Mesodermal cell (in vitro differentiated cells): Measurements from ENCODE around the gene KIFBP.
"Not testable (repeated sequence)": the region's sequence is repeated elsewhere in the genome, so short reads cannot be mapped to it uniquely, and the experiment has no call there.

Experiments used
- H3K27ac ChIP-seq: 2 replicates; pipeline ENCODE4 v1.7.0; 2013; ENCODE audit warnings: mild to moderate bottlenecking, low read depth, low read length, moderate library complexity; ENCODE audit not compliant: severe bottlenecking
- H3K36me3 ChIP-seq: 2 replicates; pipeline ENCODE4 v1.7.1; 2013; ENCODE audit warnings: mild to moderate bottlenecking, low read length, moderate library complexity; ENCODE audit not compliant: control insufficient read depth, insufficient read depth
- H3K4me1 ChIP-seq: one replicate; pipeline ENCODE4 v1.7.1; 2013; ENCODE audit warnings: mild to moderate bottlenecking, low read length; ENCODE audit not compliant: insufficient read depth, control insufficient read depth, poor library complexity, severe bottlenecking
- H3K4me3 ChIP-seq: 2 replicates; pipeline ENCODE4 v1.7.0; 2013; ENCODE audit warnings: low read length, control low read depth, mild to moderate bottlenecking; ENCODE audit not compliant: insufficient read depth, poor library complexity, severe bottlenecking; ENCODE audit errors: extremely low read depth
- H3K9me3 ChIP-seq: 2 replicates; pipeline ENCODE4 v1.7.1; 2013; ENCODE audit warnings: mild to moderate bottlenecking, low read length, moderate library complexity; ENCODE audit not compliant: control insufficient read depth
- WGBS, 2 experiments: methylation state at CpG; one replicate each; pipeline ENCODE4 v1.1.5; 2013; ENCODE audit warnings: missing lambda C conversion rate in 2 of 2; ENCODE audit not compliant: insufficient coverage in 2 of 2; 5-methylcytosine and 5-hydroxymethylcytosine counted together

Gene KIFBP

DNA sequence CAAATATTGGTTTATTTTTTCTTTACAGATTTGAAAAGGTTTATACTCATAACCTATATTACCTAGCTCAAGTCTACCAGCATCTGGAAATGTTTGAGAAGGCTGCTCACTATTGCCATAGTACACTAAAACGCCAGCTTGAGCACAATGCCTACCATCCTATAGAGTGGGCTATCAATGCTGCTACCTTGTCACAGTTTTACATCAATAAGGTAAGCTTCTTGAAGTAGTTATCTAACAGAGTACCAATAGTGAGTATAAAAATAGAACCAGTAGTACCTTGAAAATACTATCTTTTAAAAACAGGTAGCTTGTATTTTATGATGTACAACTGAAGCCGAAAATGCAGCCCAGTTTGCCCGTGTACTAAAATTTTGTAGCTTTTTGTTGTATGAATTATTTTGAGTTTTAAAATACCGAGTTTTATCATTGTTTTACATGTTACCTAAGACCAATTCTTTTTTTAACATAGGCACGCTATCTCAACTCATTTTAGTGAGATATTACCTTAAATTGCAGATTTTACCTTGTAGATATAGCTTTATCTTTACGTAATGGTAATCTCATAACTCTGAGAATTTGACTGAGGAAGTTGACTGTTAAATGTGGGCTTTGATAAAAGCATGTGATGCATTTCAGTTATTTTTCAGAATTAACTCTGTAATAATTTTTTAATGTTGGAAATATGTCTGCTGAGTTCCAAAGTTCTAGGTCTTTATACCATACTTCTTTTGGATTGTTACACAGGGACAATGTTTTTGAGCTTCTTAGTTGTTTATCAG lies 17.3 kb downstream of the KIFBP start:
- peaks cover 64% of the 10 kb centered on the region for H3K36me3 ChIP-seq
- H3K27ac ChIP-seq: no peak overlapping the region
- WGBS, 2 experiments: 100% methylated on average over 1 of the region's 6 CpGs; no CpG with 5 or more reads in 1 of the 2 experiments
- no peak overlapping the region for H3K4me3 ChIP-seq
- no peaks in the 10 kb centered on the region for H3K9me3 ChIP-seq
- no peaks in the 10 kb centered on the region for H3K4me1 ChIP-seq

DNA sequence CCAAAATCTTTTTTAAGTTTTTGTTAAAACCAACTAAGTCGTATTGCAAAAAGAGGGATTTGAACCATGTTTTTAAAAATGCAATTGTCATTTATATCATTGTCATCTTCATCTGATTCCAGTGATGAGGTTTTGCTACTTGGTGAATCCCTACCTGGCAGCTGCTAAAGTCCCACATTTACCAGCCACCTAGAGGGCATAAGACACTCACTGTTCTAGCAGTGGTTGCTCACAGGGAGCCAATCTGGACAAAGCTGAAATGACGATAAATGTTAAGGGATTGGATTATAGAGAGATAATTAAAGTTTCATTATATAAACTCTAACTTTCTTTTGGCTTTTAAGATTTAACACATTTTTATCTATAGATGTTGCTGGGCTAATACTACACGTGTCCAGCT lies 18.7 kb downstream of the KIFBP start:
- peaks cover 69% of the 10 kb centered on the region for H3K36me3 ChIP-seq
- WGBS, 2 experiments: no CpG with 5 or more reads among the region's 3 CpGs

DNA sequence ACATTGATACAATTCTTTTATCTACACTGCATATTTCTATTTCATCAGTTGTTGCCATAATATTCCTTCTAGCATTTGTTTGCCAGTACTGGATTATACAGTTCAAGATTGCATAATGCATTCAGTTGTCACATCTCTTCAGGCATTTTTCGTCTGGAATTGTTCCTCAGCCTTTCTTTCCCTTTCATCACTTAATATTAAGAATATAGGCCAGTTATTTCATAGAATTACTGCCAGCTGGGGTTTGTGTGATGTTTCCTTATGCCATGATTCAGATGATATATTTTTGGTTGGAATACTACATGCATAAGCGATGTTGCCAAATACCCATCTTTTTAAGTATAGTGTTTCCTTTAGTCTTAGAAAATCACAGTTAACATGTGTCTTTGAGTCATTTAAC lies 20.8 kb downstream of the KIFBP start:
- no peak overlapping the region for H3K27ac ChIP-seq
- H3K36me3 ChIP-seq: peaks cover 81% of the 10 kb centered on the region
- no peaks in the 10 kb centered on the region for H3K9me3 ChIP-seq
- no peak overlapping the region for H3K4me3 ChIP-seq
- H3K4me1 ChIP-seq: no peaks in the 10 kb centered on the region
- 100% methylated on average over 1 of the region's 2 CpGs; no CpG with 5 or more reads in 1 of the 2 experiments for WGBS, 2 experiments

More for the DNA sequence above, 18.7 kb downstream of the KIFBP start:
- Histone ChIP-seq H3K27ac (no peak overlapping the region), H3K4me3 (no peak overlapping the region), H3K4me1 (no peaks in the 10 kb centered on the region), H3K9me3 (no peaks in the 10 kb centered on the region)

DNA sequence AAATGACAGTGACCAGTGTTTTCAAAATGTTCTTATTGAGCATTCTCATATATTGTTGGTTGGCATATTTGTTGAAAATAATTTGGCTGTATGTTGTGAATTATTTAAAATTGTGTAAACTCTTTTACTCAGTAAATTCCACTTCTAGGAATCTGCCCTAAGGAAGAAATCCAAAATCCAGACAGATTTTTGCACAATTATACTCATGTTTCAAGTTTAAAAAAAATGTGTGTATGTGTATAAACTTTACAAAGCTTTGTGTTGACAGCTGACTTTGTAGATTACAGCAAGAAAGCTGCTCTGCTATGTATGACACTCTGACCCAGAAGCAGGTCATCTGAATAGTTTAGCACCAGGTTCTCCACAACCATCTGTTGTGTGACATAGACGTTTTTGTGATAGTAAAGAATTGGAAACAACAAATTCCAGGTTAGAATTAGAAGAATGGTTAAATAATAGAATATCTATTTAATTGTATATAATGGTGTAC lies 21.6 kb downstream of the KIFBP start:
- H3K27ac ChIP-seq: no peak overlapping the region
- H3K36me3 ChIP-seq: peaks cover 79% of the 10 kb centered on the region
- H3K4me1 ChIP-seq: no peaks in the 10 kb centered on the region
- WGBS, 2 experiments: no CpG with 5 or more reads among the region's 1 CpG
- H3K9me3 ChIP-seq: no peaks in the 10 kb centered on the region
- no peak overlapping the region for H3K4me3 ChIP-seq

DNA sequence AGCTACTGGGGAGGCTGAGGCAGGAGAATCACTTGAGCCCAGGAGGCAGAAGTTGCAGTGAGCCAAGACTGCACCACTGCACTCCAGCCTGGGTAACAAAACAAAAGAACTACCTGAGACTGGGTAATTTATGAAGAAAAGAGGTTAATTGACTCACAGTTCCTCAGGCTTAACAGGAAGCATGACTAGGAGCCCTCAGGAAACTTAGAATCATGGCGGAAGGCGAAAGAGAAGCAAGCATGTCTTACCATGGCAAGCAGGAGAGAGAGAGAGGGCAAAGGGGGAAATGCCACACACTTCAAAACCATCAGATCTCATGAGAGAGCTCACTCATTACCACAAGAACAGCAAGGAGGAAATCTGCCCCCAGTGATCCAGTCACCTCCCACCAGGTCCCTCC lies 24.2 kb downstream of the KIFBP start:
- not testable (repeated sequence) for H3K9me3 ChIP-seq, H3K4me1 ChIP-seq, H3K4me3 ChIP-seq, H3K27ac ChIP-seq
- H3K36me3 ChIP-seq: peaks cover 67% of the 10 kb centered on the region
- WGBS, 2 experiments: 100% methylated on average over 1 of the region's 2 CpGs; no CpG with 5 or more reads in 1 of the 2 experiments

DNA sequence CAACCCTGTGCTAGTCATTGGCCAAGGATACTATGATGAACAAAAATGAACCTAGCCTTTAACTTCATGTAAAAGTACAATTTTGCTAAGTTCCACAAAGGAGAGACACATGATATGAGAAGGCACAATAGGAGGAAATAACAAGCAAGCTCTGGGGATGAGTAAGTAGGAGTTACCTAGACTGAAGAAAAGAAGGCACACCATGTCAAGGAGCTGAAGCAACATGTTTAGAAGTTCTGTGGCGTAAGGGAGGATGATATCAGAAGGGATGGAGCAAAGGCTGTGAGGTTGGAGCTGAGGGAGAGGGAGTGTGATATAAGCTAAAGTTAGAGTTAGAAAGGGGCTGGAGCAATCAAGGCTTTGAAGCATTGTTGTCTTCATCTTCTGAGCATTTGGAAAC lies 25.6 kb downstream of the KIFBP start:
- Histone ChIP-seq H3K36me3 (peaks cover 57% of the 10 kb centered on the region), H3K27ac (no peak overlapping the region), H3K4me3 (no peak overlapping the region), H3K9me3 (no peaks in the 10 kb centered on the region), H3K4me1 (no peaks in the 10 kb centered on the region)
- whole genome bisulfite sequencing, 2 experiments: 94 to 95% methylated on average over 1 of the region's 1 CpG

DNA sequence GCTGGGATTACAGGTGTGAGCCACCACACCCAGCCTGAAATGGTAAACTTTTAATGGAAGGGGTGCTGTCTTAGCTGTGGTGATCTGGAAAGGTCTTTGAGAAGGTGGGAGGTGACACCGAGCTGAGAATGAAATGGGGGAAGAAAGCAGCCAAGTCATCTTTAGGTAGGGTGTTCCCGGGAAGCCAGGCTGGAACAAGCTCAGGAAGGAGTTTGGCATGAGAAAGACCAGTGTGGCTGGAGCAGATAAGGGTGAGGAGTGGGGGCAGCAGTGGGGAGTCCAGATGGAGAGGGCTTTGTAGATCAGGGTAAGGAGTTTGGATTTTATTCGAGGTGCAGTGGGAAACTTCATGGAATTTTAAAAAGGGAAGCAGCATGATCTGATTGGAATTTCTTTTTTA lies 30.0 kb downstream of the KIFBP start:
- Histone ChIP-seq H3K36me3 (peaks cover 21% of the 10 kb centered on the region), H3K4me3 (no peak overlapping the region), H3K4me1 (no peaks in the 10 kb centered on the region), H3K27ac (no peak overlapping the region), H3K9me3 (no peaks in the 10 kb centered on the region)
- WGBS, 2 experiments: 79 to 91% methylated on average over 2 of the region's 3 CpGs

DNA sequence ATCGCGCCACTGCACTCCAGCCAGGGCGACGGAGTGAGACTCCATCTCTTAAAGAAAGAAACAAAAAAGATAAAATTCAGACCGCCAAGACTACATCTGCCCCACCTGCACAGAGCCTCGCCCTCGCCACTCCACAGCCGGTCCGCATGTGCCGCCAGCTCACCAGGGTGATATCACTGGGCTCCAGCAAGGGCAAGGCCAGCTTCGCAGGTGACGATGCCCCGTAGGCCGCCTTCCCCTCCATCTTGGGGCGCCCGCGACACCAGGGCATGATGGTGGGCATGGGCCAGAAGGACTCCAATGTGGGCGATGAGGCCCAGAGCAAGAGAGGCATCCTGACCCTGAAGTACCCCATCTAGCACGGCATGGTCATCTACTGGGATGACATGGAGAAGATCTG lies 34.0 kb downstream of the KIFBP start:
- Histone ChIP-seq H3K4me1 (no peaks in the 10 kb centered on the region), H3K4me3 (no peak overlapping the region), H3K9me3 (no peaks in the 10 kb centered on the region), H3K36me3 (no peaks in the 10 kb centered on the region), H3K27ac (no peak overlapping the region)
- 96 to 99% methylated on average over 17 to 19 of the region's 19 CpGs for WGBS, 2 experiments

DNA sequence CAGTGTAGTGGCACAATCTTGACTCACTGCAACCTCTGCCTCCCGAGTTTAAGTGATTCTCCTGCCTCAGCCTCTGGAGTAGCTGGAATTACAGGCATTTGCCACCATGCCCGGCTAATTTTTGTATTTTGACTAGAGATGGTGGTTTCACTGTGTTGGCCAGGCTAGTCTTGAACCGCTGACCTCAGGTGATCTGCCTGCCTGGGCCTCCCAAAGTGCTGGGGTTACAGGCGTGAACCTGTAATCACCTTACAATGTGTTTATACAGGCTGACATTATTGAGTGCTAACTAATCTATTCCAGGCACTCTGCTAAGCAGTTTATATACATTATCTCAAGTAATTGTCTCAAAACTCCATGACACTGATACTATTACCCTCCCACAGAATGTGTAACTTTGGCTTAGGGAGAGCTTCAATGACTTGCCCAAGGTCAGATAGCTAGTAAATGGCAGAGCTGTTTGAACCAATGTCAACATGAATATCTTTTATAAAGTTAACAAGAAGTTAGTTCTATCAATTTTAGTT lies 36.8 kb downstream of the KIFBP start:
- Histone ChIP-seq H3K4me1 (no peaks in the 10 kb centered on the region), H3K4me3 (no peak overlapping the region), H3K9me3 (peaks cover 11% of the 10 kb centered on the region), H3K36me3 (no peaks in the 10 kb centered on the region), H3K27ac (no peak overlapping the region)
- WGBS, 2 experiments: 76 to 93% methylated on average over 2 to 3 of the region's 4 CpGs

DNA sequence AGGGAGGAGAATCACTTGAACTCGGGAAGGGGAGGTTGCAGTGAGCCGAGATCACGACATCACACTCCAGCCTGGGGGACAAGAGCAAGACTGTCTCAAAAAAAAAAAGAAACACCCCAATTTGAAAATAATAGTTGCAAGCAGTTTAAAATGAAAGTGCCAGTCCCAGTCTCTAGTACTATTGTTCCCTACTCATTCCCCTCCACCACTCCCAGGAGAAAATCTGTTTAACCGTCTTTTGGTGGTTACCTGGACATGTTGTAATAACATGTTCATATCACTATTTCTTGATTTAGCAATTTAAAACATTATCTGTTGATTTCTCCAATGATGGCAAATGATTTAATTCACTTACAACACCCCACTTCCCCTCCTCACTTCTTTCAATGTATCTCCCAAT lies 44.7 kb downstream of the KIFBP start:
- Histone ChIP-seq H3K36me3 (no peaks in the 10 kb centered on the region), H3K4me3 (no peak overlapping the region), H3K9me3 (peaks cover 11% of the 10 kb centered on the region), H3K4me1 (no peaks in the 10 kb centered on the region), H3K27ac (no peak overlapping the region)
- WGBS, 2 experiments: 82 to 83% methylated on average over 2 to 3 of the region's 4 CpGs

DNA sequence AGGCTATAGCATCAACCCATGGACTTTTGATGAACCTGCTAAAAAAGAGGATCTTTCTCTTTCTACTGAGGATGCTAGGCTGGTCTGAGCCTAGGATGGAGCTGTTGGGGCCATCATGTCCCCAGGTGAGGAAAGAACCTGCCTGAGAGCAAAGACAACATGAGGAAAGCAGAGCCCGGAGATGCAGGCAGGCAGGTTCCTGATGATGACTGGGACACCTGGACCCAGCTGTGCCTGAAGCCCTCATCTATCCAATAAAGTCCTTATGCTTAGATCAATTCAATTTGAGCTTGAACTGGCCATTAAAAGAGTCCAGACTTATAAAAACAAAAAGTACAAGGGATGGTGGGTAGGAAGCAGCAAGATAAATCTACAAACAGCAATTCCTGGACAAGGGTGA lies 48.9 kb downstream of the KIFBP start:
- H3K4me1 ChIP-seq: no peaks in the 10 kb centered on the region
- 86 to 100% methylated on average over 1 of the region's 1 CpG for WGBS, 2 experiments
- no peaks in the 10 kb centered on the region for H3K36me3 ChIP-seq
- no peak overlapping the region for H3K27ac ChIP-seq
- no peaks in the 10 kb centered on the region for H3K9me3 ChIP-seq
- no peak overlapping the region for H3K4me3 ChIP-seq
